ENCODE data around the gene ZNF502.

GRCh38 chr3:44762690-44763089 lies 50.2 kb downstream of the ZNF502 start:
- TF ChIP-seq HMG20B (CRISPR knock-in tag; conservative IDR thresholded peaks at IDR 0.05), result no peak
- TF ChIP-seq POLR2A (IDR thresholded peaks at IDR 0.05; ENCODE audit: insufficient read depth in 1 of 2, low read depth in 2 of 2, low read length in 2 of 2), result no peak
- TF ChIP-seq RAD21 (CRISPR knock-in tag; IDR thresholded peaks at IDR 0.05), result no peak
- no peak for TF ChIP-seq ZNF101 (CRISPR knock-in tag; IDR thresholded peaks at IDR 0.05; ENCODE audit: borderline replicate concordance, low read depth)
- no peak for TF ChIP-seq REST (IDR thresholded peaks at IDR 0.05; ENCODE audit: borderline replicate concordance in 1 of 2, low read depth in 1 of 2, low read length in 2 of 2)
- TF ChIP-seq ZNF720 (CRISPR knock-in tag; IDR thresholded peaks at IDR 0.05), result no peak

Measured in HepG2 (cell line).